Activated T-helper 1 cell treated with anti-CD3 and anti-CD28 coated beads, Interleukin-12 subunit alpha, Interleukin-12 subunit beta, Interleukin-2, Interleukin-4 antibody, amounts not matched to agents 30 ng/mL and 10 ng/mL and 1 ng/mL, durations not matched to agents 14 hours and 24 hours and 36 hours (primary cell): ENCODE data around the gene SRGAP1. TPM values are rescaled to one million over a fixed set of nuclear protein-coding genes. Genes with fewer than 3 reads are reported as not detected.

Source experiments
- DNase-seq: peaks from one replicate; pipeline ENCODE4 v3.0.0; 2021; ENCODE audit warnings: low spot score
- H3K27ac Mint-ChIP-seq: one replicate; pipeline ENCODE4 v1.8.0; 2021; ENCODE audit warnings: mild to moderate bottlenecking, mixed read lengths
- H3K27me3 Mint-ChIP-seq: one replicate; pipeline ENCODE4 v1.8.0; 2022; ENCODE audit warnings: mild to moderate bottlenecking, moderate library complexity, mixed read lengths; ENCODE audit not compliant: insufficient read depth
- H3K36me3 Mint-ChIP-seq: one replicate; pipeline ENCODE4 v1.8.0; 2021; ENCODE audit warnings: low read depth, mixed read lengths
- H3K4me1 Mint-ChIP-seq: one replicate; pipeline ENCODE4 v1.8.0; 2021; ENCODE audit warnings: low read depth, mixed read lengths
- H3K4me3 Mint-ChIP-seq: one replicate; pipeline ENCODE4 v1.8.0; 2021; ENCODE audit warnings: mild to moderate bottlenecking, moderate library complexity, mixed read lengths
- H3K9me3 Mint-ChIP-seq: one replicate; pipeline ENCODE4 v1.8.0; 2021; ENCODE audit warnings: mixed read lengths
- intact Hi-C: fragments of 100-400 bp; cut with micrococcal nuclease; formaldehyde crosslinking; loops from one replicate; pipeline ENCODE4 v1.15.1; 2024
- total RNA-seq: library from RNA; stranded (reverse); gene quantifications from 2 replicates; pipeline ENCODE4 v1.2.3, GENCODE V29; 2022

SRGAP1 gene
- total RNA-seq, 1 donor from 2014 or later, result 0.03 TPM

DNA sequence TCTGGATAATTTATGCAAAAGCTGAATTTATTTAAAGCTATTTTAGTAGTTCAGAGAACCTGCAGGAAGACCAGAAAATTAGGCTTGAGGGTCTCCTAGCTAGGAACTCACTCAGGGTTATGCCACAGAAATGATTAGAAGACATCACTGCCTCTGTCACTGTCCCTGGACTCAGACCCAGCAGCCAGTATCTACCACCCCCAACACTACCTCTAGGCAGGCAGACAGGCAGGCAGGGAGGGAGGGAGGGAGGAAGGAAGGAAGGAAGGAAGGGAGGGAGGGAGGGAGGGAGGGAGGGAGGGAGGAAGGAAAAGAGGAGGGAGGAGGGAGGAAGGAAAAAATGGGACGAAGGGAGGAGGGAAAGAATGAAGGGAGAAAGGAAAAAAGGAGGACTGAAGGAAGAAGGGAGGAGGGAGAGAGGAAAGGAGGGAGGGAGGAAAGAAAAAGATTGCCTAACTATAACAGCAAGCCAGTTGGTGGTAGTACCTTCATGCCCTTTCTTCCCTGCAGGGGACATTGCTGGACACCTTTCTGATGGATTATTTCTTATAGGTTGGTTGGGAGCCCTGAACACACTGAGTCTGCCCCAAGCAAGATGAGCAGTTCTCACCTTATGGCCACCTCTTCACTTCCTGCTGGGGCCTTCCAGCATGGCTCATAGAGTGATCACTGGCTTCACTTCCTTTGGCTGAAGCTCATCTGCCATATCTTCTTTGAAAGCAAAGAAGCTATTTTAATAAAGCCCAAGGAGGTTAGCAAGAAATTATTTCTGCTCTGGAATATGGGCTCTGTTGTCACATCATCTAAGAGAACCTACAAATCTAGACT lies 327.9 kb downstream of the SRGAP1 start:
- H3K9me3 Mint-ChIP-seq, result no peaks in the 10 kb centered on the region
- H3K36me3 Mint-ChIP-seq, result no peaks in the 10 kb centered on the region
- no peak for DNase-seq
- no peak overlapping the region for H3K4me3 Mint-ChIP-seq
- H3K27ac Mint-ChIP-seq, result no peak overlapping the region
- no peaks in the 10 kb centered on the region for H3K27me3 Mint-ChIP-seq
- intact Hi-C loops, result no loop called here
- H3K4me1 Mint-ChIP-seq, result no peaks in the 10 kb centered on the region

DNA sequence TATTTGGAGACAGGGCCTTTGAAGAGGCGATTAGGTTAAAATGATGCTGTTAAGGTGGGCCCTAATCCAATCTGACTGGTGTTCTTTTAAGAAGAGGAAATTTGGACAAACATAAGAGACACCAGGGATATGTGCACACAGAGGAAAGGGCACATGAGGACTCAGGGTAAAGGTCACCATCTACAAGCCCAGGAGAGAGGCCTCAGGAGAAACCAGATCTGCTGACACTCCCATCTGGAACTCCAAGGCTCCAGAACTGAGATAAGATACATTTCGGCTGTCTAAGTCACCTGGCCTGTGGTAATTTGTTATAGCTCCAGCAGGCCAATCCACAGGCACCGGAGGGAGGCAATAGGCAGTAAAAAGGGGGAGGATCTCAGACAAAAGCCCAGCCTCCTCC lies 329.0 kb downstream of the SRGAP1 start:
- intact Hi-C loops, result no loop called here
- Mint-ChIP-seq H3K4me3 (no peak overlapping the region), H3K36me3 (no peaks in the 10 kb centered on the region), H3K27ac (no peak overlapping the region), H3K4me1 (no peaks in the 10 kb centered on the region), H3K9me3 (no peaks in the 10 kb centered on the region), H3K27me3 (no peaks in the 10 kb centered on the region)
- DNase-seq, result no peak

DNA sequence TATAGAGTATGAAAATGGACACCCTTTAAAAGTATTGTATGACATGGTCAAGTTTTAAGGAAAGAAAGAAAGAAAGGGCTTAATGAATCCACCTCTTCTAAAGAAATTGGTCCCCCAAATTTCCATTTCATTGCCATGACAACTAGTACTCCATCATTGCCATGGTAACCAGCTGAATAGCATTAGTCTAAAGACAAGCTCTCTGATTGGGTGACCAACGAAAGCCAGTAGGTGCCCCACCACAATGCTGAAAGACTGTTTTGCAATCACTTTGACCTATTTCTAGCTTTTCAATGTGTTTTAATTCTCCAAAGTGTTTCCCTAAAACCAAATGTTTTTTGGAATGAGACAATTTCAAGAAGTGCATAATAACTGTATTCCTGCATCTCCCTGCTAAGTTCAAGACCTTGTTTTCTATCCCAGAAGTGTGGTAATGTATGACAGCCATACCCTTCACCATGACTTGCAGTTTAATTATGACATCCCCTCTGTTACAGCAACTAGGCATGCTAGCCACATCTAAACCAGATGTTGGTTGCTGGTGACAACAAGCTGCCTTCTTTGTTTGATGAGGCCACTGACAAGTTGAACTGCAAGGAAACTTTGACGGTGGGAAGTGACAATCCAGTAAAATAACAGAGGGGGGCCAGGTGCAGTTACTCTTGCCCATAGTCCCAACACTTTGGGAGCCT lies 330.9 kb downstream of the SRGAP1 start:
- intact Hi-C loops, result no loop called here
- Mint-ChIP-seq H3K36me3 (no peaks in the 10 kb centered on the region), H3K9me3 (no peaks in the 10 kb centered on the region), H3K4me1 (no peaks in the 10 kb centered on the region), H3K27me3 (no peaks in the 10 kb centered on the region), H3K4me3 (no peak overlapping the region), H3K27ac (no peak overlapping the region)
- DNase-seq, result no peak

DNA sequence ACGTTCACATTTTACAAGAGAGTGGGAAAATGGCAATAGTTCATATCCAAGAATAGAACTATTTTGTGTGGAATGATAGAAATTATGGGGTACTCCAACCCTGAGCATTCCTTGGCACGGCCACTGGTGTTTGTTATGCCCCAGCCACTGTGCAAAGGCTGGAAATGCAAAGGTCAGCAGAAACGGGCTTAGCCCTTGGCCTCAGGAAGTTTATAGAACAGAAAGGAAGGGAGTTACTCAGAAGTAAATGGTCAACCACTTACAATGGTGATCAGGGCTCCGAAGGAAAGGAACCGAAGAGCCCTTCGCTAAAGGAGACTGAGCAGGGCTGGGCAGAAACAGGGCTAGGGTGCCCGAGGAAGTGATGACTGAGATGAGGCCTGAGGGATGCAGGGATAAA lies 332.5 kb downstream of the SRGAP1 start:
- H3K27me3 Mint-ChIP-seq, result no peaks in the 10 kb centered on the region
- H3K9me3 Mint-ChIP-seq, result no peaks in the 10 kb centered on the region
- intact Hi-C loops, result no loop called here
- no peaks in the 10 kb centered on the region for H3K4me1 Mint-ChIP-seq
- H3K36me3 Mint-ChIP-seq, result no peaks in the 10 kb centered on the region
- no peak for DNase-seq
- H3K27ac Mint-ChIP-seq, result no peak overlapping the region
- no peak overlapping the region for H3K4me3 Mint-ChIP-seq

DNA sequence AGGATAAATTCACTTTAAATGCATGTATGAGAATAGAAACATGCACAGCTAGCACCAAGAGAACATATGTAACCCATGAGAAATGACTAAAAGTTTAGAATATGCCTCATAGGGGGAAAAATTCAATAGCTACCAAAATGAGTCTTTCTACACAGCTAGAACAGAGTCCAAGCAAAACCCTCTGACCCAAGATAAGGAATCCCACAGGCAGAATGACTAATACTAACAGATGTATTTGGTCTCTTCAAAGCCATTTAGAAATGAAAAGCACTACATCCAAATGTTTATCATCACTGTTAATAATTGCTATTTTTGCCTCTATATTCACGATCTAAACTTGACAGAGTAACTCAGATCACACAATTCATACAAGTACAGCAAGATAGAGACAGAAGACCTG lies 333.6 kb downstream of the SRGAP1 start:
- Mint-ChIP-seq H3K4me3 (no peak overlapping the region), H3K36me3 (no peaks in the 10 kb centered on the region), H3K27ac (no peak overlapping the region), H3K4me1 (no peaks in the 10 kb centered on the region), H3K9me3 (no peaks in the 10 kb centered on the region), H3K27me3 (no peaks in the 10 kb centered on the region)
- intact Hi-C loops, result no loop called here
- DNase-seq, result no peak

DNA sequence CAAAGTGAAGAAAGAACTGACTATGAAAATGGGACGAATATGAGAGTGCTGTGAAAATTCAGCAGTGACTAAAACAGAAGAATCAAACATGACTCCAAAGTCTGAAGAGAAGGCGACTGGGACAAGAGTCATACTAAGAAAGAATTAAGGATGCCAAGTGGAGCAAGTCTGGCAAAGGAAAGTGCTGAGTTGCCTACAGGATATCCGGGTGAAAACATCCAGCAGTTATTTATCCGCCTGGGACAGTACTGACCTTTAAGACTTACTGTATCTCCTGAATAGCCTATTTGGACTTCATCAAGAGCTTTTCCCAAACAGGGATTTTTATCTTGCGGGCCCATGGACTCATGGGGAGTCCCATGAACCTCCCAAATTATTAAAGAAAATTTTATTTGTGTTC lies 336.5 kb downstream of the SRGAP1 start:
- Mint-ChIP-seq H3K9me3 (no peaks in the 10 kb centered on the region), H3K36me3 (no peaks in the 10 kb centered on the region), H3K4me1 (no peaks in the 10 kb centered on the region), H3K27me3 (peaks cover 2% of the 10 kb centered on the region), H3K27ac (no peak overlapping the region), H3K4me3 (no peak overlapping the region)
- intact Hi-C loops, result no loop called here
- no peak for DNase-seq

DNA sequence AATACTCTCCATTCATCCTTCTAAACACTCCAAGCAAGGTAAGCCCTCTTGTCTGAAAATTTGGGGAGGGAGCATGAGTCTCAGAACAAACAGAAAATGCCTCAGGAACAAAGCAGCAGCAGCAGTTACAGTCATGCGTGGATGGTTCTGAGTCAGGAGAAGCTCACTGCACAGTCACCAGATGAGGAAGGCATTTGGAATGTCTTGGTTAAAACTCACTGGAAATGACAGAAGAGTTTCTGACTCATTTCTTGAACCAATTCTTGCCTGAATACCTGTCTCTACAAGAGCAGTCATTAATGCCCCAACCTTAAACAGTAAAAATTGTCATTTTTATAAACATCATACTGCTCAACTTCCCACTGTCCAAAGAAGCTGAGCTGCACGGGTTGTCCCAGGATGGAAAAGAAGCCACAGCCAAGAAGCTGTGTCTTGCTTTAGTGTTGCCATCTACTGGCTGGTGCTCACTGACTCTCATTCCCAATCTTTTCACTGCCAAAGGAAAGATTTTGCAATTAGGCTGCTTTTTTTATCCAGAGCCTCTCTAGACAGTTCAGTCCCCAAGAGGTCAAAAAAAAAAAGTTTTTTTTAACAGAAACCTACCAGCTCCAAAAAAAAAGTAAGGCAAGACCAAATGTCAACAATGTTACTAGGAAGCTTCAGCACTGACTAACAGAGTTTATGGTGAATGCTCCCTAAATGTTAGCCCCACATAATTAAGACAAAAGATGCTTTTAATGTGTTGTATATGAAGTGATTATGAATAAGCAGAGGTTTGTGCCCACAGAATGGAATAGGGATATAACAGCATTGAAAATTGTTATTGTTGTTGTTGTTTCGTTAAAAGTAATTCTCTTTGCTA lies 337.2 kb downstream of the SRGAP1 start:
- Mint-ChIP-seq H3K4me1 (peaks cover under 1% of the 10 kb centered on the region), H3K27me3 (peaks cover 2% of the 10 kb centered on the region), H3K9me3 (no peaks in the 10 kb centered on the region), H3K4me3 (no peak overlapping the region), H3K27ac (no peak overlapping the region), H3K36me3 (no peaks in the 10 kb centered on the region)
- DNase-seq, result no peak
- intact Hi-C loops, result no loop called here

DNA sequence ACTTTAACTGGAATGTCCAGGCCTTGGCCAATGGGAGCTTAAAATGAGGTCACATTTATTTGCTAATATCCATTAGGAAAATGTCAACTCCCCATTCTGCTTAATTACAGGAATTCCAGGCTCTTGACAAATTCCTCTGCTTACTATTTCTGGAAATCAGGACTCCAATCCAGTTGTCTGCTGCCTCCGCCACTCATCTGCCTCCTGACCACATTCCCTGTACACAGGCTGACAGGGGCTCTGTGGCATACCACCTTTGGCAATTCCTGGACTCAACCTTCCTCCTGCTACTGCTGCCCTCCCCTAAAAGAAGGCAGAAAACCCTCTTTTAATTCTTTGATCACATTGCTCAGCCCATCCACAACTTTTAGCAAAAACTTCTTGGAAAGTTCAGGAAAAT lies 339.7 kb downstream of the SRGAP1 start:
- Mint-ChIP-seq H3K9me3 (no peaks in the 10 kb centered on the region), H3K4me1 (peaks cover 5% of the 10 kb centered on the region)
- intact Hi-C loops, result no loop called here

DNA sequence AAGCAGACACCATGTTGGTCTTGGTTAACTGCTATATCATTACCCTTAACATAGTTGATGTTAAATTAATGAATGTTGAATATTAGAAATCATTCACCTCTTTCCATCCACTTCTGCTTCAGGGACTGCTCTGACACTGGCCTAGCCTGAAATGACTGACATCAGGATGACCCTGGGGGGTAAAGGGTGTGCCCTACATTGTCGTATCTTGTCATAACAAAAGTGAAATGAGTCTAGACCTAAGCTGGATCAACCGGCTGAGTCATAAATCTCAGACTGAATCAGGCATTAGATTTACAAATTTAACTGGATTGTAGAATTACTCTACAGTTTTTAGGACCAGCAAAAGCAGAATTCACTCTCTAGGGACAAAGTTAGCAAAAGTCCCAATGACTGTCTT lies 342.3 kb downstream of the SRGAP1 start:
- H3K27me3 Mint-ChIP-seq, result peaks cover 4% of the 10 kb centered on the region
- H3K27ac Mint-ChIP-seq, result no peak overlapping the region
- DNase-seq, result no peak
- intact Hi-C loops, result no loop called here
- H3K4me1 Mint-ChIP-seq, result peaks cover 5% of the 10 kb centered on the region
- no peak overlapping the region for H3K4me3 Mint-ChIP-seq
- H3K36me3 Mint-ChIP-seq, result no peaks in the 10 kb centered on the region
- no peaks in the 10 kb centered on the region for H3K9me3 Mint-ChIP-seq

More for the DNA sequence above, 339.7 kb downstream of the SRGAP1 start:
- H3K36me3 Mint-ChIP-seq, result no peaks in the 10 kb centered on the region
- DNase-seq, result no peak
- H3K27me3 Mint-ChIP-seq, result peaks cover 4% of the 10 kb centered on the region
- no peak overlapping the region for H3K27ac Mint-ChIP-seq
- no peak overlapping the region for H3K4me3 Mint-ChIP-seq

DNA sequence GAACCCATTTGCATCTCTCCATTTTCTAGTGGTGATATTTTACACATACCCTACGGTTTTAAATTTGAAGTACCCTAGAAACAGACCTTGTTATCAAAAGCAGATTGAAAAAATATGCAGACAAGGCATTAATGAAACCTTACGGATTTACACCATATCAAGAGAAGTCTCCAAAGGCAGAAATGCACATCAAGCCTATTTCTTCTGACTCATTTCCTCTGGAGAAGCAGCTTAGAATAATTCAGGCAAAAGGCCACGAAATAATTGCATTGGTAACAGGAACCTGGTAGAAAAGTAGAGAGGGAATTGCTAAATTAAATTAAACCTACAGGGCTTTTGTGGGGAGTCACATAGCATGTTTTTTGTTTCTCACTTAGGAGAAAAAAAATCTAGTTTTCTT lies 342.9 kb downstream of the SRGAP1 start:
- Mint-ChIP-seq H3K4me1 (peaks cover 5% of the 10 kb centered on the region), H3K4me3 (no peak overlapping the region), H3K36me3 (peaks cover 3% of the 10 kb centered on the region), H3K9me3 (no peaks in the 10 kb centered on the region), H3K27me3 (peaks cover 4% of the 10 kb centered on the region), H3K27ac (no peak overlapping the region)
- intact Hi-C loops, result no loop called here
- DNase-seq, result no peak

DNA sequence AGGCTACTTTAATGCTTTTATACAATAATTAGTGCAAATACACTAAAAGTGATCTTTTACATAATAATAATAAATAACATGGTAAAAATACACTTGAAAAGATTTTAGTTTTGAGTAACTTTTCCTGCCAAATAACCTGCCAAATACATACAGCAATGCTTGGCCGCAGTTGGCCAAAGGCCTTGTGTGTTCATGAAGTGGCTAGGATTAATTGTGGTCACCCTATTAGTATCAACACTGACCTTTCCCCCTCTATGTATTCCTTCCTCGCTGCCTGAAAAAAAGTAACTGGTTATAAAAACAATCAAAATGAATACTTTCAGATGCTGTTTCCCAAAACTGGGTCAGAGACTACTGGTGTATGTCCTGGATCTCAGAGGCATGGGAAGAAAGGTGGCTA lies 343.3 kb downstream of the SRGAP1 start:
- H3K27me3 Mint-ChIP-seq, result peaks cover 4% of the 10 kb centered on the region
- intact Hi-C loops, result no loop called here
- H3K4me1 Mint-ChIP-seq, result peaks cover 9% of the 10 kb centered on the region
- peaks cover 7% of the 10 kb centered on the region for H3K36me3 Mint-ChIP-seq
- no peak overlapping the region for H3K4me3 Mint-ChIP-seq
- DNase-seq, result no peak
- no peaks in the 10 kb centered on the region for H3K9me3 Mint-ChIP-seq
- no peak overlapping the region for H3K27ac Mint-ChIP-seq

DNA sequence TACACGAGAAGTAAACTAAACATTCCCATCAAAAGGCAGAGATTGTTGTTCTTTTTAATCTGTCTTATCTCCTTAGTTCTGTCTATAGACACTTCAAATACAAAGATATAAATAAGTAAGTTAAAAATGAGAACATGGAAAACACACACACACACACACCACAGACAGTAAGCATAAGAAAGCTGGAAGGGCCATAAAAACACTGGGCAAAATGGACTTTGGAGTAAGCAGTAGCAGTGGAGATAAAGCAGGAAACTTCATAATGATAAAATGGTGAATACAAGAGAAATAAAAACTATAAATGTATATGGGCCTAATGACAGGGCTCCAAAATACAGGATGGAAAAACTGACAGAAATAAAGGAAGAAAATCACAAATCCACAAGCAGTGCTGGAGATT lies 345.0 kb downstream of the SRGAP1 start:
- H3K27ac Mint-ChIP-seq, result no peak overlapping the region
- intact Hi-C loops, result no loop called here
- no peak for DNase-seq
- H3K36me3 Mint-ChIP-seq, result peaks cover 21% of the 10 kb centered on the region
- no peak overlapping the region for H3K4me3 Mint-ChIP-seq
- H3K27me3 Mint-ChIP-seq, result peaks cover 4% of the 10 kb centered on the region
- no peaks in the 10 kb centered on the region for H3K9me3 Mint-ChIP-seq
- H3K4me1 Mint-ChIP-seq, result peaks cover 11% of the 10 kb centered on the region

DNA sequence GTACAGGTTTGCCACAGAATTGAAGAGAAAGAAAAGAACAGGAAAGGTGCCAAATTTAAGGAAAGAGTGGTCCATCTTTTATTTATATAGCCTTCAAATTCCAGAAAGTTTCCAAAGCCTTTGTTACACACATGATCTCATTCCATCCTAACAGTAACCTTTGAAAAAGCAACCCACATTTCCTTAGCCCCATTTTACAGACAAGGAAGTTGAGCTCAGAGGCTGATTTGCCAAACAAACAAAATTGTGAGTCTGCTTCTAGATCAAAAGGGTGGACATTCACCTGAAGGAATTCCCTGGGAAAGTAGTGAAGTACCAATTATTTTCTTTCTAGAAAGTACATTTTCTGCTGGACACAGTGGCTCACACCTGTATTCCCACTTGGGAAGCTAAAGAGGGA lies 345.6 kb downstream of the SRGAP1 start:
- H3K4me1 Mint-ChIP-seq, result peaks cover 11% of the 10 kb centered on the region
- H3K36me3 Mint-ChIP-seq, result peaks cover 25% of the 10 kb centered on the region
- H3K4me3 Mint-ChIP-seq, result no peak overlapping the region
- H3K27ac Mint-ChIP-seq, result no peak overlapping the region
- intact Hi-C loops, result no loop called here
- DNase-seq, result no peak
- peaks cover 4% of the 10 kb centered on the region for H3K27me3 Mint-ChIP-seq
- H3K9me3 Mint-ChIP-seq, result no peaks in the 10 kb centered on the region
